Measurements from ENCODE around the gene NBPF11.
"Not testable (repeated sequence)": the region's sequence is repeated elsewhere in the genome, so short reads cannot be mapped to it uniquely, and the experiment has no call there.

DNA sequence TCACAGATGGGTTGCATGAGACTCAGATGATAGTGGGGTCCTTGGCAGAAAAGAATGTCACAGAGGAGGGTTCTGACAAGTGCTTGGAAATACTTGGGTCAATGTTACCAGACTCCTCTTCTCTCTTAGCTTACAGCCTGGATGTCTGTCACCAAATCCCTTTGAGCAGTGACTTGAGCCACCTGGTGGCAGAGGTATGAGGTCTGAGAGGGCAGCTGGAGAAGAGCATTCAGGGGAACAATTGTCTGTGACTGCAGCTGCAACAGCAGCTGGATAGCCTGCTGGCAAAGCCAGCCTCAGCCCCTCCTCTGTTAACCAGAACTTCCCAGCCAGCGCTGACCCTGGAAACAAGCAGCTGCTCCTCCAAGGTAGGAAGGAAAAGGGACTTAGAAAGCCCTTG lies 65.9 kb downstream of the NBPF11 start:
- TF ChIP-seq, protein P1, sequence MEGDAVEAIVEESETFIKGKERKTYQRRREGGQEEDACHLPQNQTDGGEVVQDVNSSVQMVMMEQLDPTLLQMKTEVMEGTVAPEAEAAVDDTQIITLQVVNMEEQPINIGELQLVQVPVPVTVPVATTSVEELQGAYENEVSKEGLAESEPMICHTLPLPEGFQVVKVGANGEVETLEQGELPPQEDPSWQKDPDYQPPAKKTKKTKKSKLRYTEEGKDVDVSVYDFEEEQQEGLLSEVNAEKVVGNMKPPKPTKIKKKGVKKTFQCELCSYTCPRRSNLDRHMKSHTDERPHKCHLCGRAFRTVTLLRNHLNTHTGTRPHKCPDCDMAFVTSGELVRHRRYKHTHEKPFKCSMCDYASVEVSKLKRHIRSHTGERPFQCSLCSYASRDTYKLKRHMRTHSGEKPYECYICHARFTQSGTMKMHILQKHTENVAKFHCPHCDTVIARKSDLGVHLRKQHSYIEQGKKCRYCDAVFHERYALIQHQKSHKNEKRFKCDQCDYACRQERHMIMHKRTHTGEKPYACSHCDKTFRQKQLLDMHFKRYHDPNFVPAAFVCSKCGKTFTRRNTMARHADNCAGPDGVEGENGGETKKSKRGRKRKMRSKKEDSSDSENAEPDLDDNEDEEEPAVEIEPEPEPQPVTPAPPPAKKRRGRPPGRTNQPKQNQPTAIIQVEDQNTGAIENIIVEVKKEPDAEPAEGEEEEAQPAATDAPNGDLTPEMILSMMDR (IDR thresholded peaks at IDR 0.05), result not testable (repeated sequence)
- TF ChIP-seq POLR2A (IDR thresholded peaks at IDR 0.05), result not testable (repeated sequence)
